T-helper 2 cell treated with Interferon-gamma antibody and Interleukin-4, amounts not matched to agents 100 ng/mL and 5 ng/mL, for 36 hours (primary cell): ENCODE data around the gene DNAJC2. TPM values are rescaled to one million over a fixed set of nuclear protein-coding genes. Genes with fewer than 3 reads are reported as not detected.

ENCODE experiments used
- intact Hi-C: fragments of 100-400 bp; cut with micrococcal nuclease; formaldehyde crosslinking; loops from one replicate; pipeline ENCODE4 v1.15.1; 2023
- total RNA-seq: library from RNA; stranded (reverse); gene quantifications from 2 replicates; pipeline ENCODE4 v1.2.3, GENCODE V29; 2022

The DNAJC2 gene
- 34.5 and 35.4 TPM in 2 replicates for total RNA-seq

GRCh38 chr7:103344453-103345149, at the start of gene DNAJC2:
TSS of gene DNAJC2 (minus strand) at chr7:103344767. CDS start at chr7:103344622, 145 bp downstream.
- intact Hi-C loops, result loop anchor here (1.0 to 5.0 kb wide), 3 partner anchors 47 to 1598 kb away; partner anchors contain the start of genes ARMC10 and PMPCB

- intact Hi-C loops, result no loop called here
Observed at GRCh38 chr7:103391976-103392375, 47.4 kb upstream of the DNAJC2 start.

GRCh38 chr7:103391150-103391549, 46.6 kb upstream of the DNAJC2 start:
- intact Hi-C loops, result no loop called here

- intact Hi-C loops, result no loop called here
Observed at GRCh38 chr7:103389263-103389662, 44.7 kb upstream of the DNAJC2 start.

GRCh38 chr7:103388469-103389140, 44.0 kb upstream of the DNAJC2 start:
- intact Hi-C loops, result no loop called here

- intact Hi-C loops, result no loop called here
Observed at GRCh38 chr7:103387242-103387641, 42.7 kb upstream of the DNAJC2 start.

- intact Hi-C loops, result no loop called here
Observed at GRCh38 chr7:103382032-103382402, 37.5 kb upstream of the DNAJC2 start.

GRCh38 chr7:103381280-103382031, 36.9 kb upstream of the DNAJC2 start:
- intact Hi-C loops, result no loop called here

GRCh38 chr7:103380395-103381191, 36.0 kb upstream of the DNAJC2 start:
- intact Hi-C loops, result no loop called here

GRCh38 chr7:103379270-103379975, 34.9 kb upstream of the DNAJC2 start:
- intact Hi-C loops, result no loop called here

GRCh38 chr7:103373866-103374643, 29.5 kb upstream of the DNAJC2 start:
- intact Hi-C loops, result no loop called here

- intact Hi-C loops, result no loop called here
Observed at GRCh38 chr7:103369432-103369831, 24.9 kb upstream of the DNAJC2 start.

- intact Hi-C loops, result loop anchor here (5.0 kb wide), 1 partner anchor 1592 kb away; no protein-coding TSS in a partner anchor
Observed at GRCh38 chr7:103349805-103350204, 5.2 kb upstream of the DNAJC2 start.

GRCh38 chr7:103348959-103349358, 4.4 kb upstream of the DNAJC2 start:
- intact Hi-C loops, result loop anchor here (5.0 kb wide), 1 partner anchor 1593 kb away; no protein-coding TSS in a partner anchor

GRCh38 chr7:103348452-103348851, 3.9 kb upstream of the DNAJC2 start:
- intact Hi-C loops, result loop anchor here (5.0 kb wide), 1 partner anchor 1594 kb away; no protein-coding TSS in a partner anchor

- intact Hi-C loops, result loop anchor here (1.0 to 5.0 kb wide), 3 partner anchors 60 to 1665 kb away; no protein-coding TSS in a partner anchor
Observed at GRCh38 chr7:103347507-103348267, 3.1 kb upstream of the DNAJC2 start, which contains the start of gene PSMC2. TSS of gene PSMC2 (plus strand) at chr7:103347643. CDS start at chr7:103347712, 69 bp downstream.

- intact Hi-C loops, result loop anchor here (2.0 to 5.0 kb wide), 2 partner anchors 1596 to 1666 kb away; no protein-coding TSS in a partner anchor
Observed at GRCh38 chr7:103346396-103346795, 1.8 kb upstream of the DNAJC2 start.

GRCh38 chr7:103343758-103344452, 662 bp downstream of the DNAJC2 start:
- intact Hi-C loops, result loop anchor here (1.0 kb wide), 2 partner anchors 47 to 269 kb away; partner anchors contain the start of genes ARMC10 and PMPCB
